ENCODE results near the gene CHRND.
"Not testable (repeated sequence)": the region's sequence is repeated elsewhere in the genome, so short reads cannot be mapped to it uniquely, and the experiment has no call there.

The CHRND gene

DNA sequence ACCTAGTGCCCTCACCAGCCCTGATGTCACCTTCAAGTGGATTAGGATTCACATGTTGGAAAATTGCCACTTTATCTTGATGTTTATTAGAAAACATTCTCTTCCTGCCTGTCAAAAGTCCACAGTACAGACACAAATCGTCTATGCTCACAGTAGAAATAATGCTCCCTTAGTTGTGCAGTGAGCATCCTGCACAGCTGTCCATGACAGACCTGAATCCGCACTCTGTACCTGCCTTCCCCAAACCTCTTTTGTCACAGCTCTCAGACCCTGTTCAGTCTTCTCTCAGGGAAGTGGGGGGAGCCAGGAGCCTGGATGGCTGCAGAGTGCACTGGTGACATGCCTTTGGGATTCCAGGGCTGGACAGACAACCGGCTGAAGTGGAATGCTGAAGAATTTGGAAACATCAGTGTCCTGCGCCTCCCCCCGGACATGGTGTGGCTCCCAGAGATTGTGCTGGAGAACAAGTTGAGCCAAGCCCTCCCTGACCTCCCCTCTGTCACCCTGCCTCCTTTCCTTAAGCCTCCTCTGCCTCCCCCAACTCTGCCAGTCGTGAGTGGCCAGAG, 2.0 kb downstream of the CHRND start:
- no peak for DNase-seq (ENCODE audit: low read depth)

DNA sequence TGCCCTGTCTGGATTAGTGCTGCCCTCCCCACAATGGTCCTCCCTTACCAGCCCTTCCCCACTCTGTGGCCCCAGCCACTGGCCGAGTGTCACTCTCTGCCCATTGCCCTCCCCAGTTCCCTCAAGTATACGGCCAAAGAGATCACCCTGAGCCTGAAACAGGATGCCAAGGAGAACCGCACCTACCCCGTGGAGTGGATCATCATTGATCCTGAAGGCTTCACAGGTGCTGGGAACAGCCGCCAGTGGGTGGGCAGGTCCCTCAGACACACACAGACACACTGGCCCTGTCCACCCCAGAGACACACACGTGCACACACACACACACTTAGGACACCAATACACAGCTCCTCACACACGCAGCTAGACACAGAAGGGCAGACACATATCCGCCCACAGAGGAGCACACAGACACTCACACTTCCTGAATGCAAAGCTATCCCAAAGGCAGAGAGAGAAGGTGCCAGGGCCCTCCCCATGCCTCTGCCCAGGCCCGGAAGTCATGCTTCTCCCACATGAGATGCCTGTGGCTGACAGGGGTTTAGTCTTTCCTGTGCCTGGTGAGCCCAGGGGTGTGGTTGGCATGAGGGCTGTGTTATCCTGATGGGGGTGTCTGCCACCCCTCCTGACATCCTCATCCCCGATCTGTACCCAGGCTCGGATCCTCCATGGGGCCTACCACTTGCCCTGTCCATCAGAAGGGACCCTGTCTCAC, 2.9 kb downstream of the CHRND start:
- no peak for DNase-seq (ENCODE audit: low read depth)

DNA sequence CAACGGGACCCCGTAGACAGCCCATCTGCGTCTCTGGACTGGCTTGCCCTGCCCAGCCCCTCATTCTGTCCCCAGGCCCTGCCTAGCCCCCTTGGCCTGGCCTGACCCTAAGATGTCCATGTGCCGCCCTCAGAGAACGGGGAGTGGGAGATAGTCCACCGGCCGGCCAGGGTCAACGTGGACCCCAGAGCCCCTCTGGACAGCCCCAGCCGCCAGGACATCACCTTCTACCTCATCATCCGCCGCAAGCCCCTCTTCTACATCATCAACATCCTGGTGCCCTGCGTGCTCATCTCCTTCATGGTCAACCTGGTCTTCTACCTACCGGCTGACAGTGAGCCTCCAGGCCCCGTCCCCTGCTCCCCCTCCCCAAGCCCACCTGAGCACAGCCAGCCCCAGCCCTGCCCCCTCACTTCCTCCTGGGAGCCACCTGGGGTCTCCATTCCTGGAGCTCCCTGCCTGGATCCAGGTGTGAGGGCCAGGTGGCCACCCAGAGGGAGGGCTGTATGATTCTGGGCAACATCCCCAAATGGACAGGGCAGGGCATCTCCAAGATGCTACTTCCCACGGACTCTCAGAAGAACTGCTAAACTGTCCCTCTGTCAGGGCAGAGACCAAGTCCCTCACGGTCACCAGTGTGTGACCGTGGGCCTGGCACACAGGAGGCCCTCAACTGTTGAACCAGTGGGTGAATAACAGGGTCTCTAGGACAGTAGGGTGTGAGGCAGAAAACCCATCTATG, 4.0 kb downstream of the CHRND start:
- DNase-seq (ENCODE audit: low read depth): no peak

DNA sequence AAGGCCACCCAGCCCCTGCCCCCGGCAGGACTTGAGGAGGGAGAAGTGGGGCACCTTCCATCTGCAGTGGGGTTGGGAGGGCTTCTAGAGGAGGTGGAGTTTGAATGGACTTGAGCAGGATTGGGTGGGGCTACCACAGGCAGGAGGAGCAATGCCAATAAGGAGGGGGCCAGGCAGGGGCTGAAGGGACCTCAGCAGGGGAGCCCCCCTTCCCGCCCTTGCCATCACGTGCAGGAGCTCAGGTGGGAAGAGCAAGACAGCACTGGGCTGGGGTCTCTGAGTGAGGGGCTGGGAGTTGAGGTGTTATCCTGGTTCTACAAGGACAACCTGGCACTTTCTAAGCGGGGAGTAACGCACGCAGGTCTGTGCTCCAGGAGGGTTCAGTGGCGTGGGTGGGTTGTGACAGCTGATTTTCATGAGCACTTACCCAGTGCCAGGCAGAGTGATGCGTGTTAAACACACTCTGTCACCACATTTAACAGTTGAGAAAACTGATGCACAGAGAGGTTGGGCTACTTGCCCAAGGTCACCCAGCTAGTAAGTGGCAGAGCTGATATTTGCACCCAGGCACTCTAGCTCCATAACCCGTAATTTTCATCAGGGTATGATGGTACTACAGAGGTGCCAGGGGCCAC, 4.8 kb downstream of the CHRND start:
- no peak for DNase-seq (ENCODE audit: low read depth)

DNA sequence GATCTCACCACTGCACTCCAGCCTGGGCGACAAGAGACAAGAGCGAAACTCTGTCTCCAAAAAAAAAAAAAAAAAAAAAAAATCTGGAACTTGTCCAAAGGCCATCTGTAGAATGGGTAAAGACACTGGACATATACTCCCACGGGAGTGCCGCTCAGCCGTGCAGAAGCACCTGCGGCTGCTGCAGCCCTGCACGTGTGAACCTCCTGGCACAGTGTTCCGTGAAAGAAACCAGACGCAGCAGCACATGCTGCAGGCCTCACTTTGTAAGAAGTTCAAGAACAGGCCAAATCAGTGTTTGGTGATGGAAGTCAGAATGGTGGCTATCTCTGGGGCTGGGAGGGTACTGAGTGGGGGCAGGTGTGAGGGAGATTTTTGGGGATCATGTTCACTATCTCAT, 6.5 kb downstream of the CHRND start:
- no peak for DNase-seq (ENCODE audit: low read depth)

DNA sequence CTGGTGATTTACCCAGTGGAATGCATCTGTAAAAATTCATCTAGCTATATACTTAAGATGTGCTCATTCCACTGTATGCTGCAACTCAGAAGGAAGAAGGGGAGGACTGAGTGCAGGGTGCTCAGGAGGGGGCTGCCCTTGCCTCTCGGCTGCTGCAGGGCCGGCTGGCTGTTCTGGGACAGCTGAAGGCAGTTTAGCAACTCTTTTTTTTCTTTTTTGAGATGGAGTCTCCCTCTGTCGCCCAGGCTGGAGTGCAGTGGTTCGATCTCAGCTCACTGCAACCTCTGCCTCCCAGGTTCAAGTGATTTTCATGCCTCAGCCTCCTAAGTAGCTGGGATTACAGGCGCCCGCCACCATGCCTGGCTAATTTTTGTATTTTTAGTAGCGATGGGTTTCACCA, 6.9 kb downstream of the CHRND start:
- DNase-seq (ENCODE audit: low read depth): not testable (repeated sequence)

DNA sequence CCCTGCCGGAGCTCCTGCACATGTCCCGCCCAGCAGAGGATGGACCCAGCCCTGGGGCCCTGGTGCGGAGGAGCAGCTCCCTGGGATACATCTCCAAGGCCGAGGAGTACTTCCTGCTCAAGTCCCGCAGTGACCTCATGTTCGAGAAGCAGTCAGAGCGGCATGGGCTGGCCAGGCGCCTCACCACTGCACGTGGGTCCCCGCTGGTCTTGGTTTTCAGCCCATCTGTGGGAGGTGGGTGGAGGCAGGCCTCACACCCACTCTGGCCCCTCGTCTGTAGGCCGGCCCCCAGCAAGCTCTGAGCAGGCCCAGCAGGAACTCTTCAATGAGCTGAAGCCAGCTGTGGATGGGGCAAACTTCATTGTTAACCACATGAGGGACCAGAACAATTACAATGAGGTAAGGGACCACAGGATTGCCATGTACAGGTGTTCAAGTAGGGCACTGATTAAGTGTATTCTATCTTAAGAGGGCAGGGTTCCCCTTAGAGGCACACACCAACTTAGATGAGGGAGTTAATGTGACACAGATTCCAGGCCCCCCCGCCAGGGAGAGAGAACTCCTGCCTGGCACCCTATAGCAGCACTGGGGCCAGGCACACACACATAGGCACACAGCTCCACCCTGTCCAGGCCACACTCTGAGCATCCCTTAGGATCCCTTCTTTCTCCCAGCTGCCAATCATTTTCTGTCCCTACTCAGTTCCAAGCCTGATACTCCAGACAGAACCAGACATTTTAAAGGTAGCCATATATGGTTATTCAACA, 8.2 kb downstream of the CHRND start:
- no peak for DNase-seq (ENCODE audit: low read depth)

DNA sequence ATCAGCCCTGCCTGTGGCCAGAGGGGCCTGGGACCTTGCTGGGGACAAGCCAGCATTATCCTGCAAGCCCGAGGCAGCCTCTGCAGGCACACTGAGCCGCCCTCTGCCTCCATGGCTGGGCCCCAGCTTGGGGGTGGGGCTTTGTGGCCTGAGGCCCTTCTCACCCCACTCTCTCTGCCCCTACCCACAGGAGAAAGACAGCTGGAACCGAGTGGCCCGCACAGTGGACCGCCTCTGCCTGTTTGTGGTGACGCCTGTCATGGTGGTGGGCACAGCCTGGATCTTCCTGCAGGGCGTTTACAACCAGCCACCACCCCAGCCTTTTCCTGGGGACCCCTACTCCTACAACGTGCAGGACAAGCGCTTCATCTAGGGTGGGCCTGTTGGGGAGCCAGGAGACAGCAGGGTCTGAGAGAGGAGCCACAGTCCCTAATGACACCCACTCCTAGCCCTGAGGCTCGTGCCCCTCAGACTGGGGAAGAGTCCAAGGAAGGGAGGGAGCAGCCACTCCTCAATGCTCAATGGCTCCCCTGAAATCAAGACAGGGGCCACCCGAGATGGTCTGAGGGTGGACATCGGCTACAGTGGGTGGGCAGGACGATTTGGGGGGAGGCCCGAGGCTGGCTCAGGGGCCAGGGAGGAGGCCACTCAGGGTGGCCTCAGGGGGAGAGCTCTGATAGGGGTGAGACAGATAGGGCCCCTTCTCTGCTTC, 9.1 kb downstream of the CHRND start:
- DNase-seq (ENCODE audit: low read depth): no peak

DNA sequence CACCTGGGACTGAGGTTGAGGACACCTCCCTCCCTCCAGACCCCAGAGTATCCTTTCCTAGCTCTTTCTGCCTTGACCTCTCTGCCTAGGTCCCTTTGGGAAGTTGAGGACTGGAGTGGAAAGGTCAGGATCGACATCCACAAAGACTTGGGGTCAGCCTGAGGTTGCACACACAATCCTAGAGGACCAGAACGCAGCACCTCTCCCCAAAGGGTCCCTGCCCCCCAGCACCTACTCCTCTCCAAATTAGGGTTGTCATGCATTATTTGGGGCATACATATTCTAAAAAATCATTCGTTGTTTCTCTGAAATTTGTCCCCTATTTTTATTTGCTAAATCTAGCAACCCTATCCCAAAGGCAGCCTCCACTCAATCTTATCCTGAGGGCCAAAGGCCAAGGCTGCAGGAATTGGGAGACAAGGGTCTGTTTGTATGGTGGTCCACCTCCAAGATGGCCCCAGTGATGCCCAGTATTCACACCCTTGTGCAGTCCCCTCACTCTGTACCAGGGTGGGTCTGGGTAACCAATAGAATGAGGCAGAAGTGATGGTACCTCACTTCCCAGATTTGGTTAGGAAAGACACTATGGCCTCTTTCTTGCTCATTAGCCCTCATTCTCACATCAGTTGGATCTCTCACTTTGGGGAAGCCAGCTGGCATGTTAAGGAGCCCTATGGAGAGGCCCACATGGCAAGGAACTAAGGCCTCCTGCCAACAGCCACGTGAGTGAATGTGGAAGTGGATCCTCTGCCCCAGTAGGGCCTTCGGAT, 10.0 kb downstream of the CHRND start:
- no peak for DNase-seq (ENCODE audit: low read depth)

DNA sequence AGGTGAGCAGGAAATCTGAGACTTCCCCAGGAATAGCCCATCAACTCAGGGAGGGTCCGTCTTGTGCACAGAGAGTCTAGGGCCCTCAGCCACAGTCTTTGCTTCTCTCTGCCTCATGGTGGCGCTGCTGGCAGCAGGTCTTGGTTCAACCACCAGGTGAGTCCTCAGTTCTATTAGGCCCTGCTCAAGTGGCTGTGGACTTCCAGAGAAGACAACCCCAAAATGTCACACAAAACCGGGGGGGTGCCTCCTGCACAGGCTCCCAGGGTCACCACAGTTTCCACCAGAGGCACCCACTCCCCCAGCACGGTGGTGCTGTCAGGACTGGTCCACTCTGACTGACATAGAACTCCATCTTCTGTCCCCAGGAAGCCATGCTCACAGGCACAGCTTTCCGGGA, 11.1 kb downstream of the CHRND start:
- no peak for DNase-seq (ENCODE audit: low read depth)

DNA sequence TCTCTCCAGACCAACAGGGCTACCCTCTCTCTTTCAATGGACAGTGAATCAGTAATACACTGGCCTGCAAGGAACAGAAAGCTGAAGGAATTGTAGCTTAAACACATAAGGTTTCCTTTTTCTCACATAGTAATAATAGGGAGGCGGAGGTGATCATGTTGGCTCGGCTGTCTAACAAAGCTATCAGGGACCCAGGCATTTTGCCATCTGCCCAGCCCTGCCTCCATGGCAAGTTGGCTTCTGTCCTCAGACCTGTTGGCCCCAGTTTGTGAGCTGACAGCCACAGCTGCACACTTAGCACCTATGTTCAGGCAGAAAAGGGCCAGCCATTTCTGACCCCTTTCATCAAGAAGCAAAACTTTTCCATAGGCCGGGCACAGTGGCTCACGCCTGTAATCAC, 11.5 kb downstream of the CHRND start:
- DNase-seq (ENCODE audit: low read depth): no peak

DNA sequence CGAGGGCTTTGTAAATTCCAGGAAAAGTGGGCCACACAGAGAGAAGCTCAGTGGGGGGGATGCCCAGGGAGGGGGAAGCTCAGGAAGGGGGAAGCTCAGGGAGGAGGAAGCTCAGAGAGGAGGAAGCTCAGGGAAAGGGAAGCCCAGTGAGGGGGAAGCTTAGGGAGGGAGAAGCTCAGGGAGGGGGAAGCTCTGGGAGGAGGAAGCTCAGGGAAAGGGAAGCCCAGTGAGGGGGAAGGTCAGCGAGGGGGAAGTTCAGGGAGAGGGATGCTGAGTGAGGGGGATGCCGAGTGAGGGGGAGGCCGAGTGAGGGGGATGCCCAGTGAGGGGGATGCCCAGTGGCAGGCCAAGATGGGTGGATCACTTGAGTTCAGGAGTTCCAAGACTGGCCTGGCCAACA, 12.7 kb downstream of the CHRND start:
- DNase-seq (ENCODE audit: low read depth): no peak

DNA sequence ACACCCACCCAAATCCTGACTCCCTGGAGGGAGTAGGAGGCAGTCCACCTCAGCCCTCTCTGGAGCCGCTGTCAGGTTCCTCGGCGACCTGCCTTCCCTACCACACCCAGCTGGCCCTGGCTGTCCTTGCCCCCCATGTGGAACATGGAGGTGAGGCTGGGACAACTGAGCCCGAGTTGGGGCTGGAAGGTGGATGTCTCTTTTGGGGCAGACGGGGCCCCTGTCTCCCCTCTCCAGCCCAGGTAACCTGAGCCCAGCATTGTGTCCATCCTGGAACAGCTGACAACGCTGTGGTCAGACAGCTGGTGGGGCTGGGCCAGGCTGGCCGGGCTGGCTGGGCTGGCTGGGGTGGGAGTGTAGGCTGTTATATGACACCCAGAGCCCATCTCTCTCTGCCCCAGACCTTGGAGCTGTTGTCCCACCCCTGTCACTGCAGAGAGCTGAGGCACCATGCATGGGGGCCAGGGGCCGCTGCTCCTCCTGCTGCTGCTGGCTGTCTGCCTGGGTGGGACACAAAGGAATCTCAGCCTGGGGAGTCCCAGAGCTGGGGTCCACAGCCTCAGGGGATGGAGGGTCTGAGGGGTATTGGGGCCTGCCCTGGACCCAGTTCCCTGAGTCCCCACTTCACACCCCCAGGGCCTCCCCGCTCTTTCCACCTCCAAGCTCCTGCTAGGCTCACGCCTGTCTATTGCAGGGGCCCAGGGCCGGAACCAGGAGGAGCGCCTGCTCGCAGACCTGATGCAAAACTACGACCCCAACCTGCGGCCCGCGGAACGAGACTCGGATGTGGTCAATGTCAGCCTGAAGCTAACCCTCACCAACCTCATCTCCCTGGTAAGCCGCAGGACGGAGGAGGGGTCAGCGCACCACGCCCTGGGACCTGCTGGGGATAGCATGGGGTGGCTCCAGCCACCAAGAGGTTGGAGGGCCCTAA, 13.6 kb downstream of the CHRND start, which contains the start of gene CHRNG:
CHRNG (plus strand) TSS at position 395 of the 934 bp plus-strand sequence; CDS start at position 451, 56 bp downstream.
- no peak for DNase-seq (ENCODE audit: low read depth)

DNA sequence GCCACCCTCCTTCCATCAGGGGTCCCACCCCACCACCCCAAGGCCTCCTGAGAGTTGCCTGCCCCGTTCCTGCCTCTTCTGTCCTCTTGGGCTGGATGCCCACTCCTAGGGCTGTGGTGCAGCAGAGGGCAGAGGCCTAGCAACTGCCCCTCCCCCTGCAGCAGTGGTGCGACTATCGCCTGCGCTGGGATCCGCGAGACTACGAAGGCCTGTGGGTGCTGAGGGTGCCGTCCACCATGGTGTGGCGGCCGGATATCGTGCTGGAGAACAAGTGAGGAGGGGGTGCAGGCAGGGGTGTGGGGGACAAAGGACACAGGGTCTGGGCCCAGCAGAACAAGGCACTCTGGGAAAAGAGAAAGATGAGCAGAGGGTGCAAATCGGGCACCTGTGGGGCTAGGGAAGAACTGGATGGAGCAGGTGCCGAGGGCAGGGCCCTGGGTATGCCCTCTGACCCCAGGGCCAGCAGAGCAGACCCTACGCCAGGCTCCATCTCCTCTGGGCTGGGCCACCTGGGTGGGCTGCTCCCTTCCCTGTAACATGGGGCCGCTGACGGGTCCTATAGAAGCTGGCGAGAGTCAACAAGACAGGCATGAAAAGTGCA, 14.6 kb downstream of the CHRND start:
- DNase-seq (ENCODE audit: low read depth): no peak

DNA sequence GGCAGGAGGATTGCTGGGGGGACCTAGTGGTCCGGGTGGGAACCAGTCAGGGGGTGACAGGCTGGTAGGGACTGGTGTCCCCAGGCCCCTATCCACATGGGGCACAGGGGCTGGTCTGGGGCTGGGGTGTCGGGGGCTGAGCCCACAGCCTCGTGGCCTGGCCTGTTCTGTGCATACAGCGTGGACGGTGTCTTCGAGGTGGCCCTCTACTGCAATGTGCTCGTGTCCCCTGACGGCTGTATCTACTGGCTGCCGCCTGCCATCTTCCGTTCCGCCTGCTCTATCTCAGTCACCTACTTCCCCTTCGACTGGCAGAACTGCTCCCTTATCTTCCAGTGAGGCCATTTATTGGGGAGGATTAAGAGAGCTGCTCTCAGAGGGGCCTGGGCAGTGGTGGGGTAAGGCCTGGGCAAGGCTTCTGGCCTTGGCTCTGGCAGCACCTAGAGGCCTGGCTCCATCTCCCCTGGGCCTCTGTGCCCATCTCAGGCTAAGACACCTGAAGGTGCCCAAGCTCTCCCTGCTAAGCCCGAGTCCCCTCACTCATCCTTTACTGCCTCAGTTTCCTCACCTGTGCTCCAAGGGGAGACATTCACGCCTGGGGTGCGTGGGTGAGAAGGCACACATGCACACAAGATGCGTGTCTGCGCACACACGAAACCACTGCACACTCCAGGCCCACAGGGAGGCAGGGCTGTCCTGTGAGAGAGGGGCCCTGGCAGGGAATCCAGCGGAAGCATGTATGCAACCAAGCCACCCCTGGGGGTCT, 15.4 kb downstream of the CHRND start:
- DNase-seq (ENCODE audit: low read depth): no peak

DNA sequence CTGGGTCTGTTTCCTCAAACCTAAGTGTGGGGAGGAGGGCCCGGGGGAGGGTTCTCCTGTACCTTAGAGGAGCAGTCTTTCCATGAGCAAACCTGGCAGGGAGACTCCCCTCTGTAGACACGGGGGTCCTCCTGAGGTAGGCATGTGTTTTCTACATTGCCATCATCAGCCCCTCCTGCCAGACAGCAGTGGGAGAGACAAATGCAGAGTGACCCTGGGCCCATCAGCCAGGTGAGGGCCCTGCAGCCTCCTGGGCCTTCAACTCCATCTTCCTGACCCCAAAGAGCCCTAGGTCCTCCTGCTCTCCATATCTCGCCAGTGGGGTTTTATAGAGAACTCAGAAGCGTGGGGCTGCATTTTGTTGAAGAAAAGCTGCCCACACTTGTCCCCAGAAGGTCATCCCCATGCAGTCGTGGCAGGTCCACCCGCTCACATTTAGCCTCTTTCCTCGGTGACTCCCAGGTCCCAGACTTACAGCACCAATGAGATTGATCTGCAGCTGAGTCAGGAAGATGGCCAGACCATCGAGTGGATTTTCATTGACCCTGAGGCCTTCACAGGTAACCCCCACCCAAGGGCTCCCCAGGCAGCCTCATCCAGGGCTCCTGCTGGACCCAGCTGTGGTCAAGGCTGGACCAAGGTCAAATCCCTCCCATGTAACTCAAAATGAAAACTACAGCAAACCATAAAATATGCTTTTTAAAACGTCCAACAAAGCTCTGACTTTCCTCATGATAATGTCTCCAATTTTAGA, 16.2 kb downstream of the CHRND start:
- no peak for DNase-seq (ENCODE audit: low read depth)

DNA sequence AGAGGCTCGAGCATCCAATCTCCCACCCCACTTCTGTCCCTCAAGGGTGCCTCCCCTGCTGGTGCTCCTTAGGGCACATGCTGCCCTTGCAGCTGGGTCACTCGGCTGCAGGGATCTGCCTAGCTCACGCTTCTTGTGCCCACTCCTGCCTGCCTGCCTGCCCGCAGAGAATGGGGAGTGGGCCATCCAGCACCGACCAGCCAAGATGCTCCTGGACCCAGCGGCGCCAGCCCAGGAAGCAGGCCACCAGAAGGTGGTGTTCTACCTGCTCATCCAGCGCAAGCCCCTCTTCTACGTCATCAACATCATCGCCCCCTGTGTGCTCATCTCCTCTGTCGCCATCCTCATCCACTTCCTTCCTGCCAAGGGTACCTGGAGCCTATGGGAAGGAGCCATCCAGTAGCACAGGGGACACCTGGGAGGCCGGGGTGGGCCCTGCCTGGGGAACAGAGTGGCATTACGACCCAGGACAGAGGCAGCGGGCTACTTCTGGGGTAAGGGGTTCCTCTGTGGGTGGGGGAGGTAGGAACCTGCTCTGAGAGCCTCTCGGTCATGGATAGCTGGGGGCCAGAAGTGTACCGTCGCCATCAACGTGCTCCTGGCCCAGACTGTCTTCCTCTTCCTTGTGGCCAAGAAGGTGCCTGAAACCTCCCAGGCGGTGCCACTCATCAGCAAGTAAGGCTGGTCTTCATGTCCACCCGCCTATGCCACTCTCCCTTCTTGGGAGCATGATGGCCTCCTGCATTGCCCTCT, 16.9 kb downstream of the CHRND start:
- no peak for DNase-seq (ENCODE audit: low read depth)

Data from amniotic epithelial cell (primary cell).